Muscle layer of colon (tissue), 2 donors: ENCODE results near the gene LHB.
A peak's percentile ranks its signal among the peaks of the same experiment; 100 is the strongest.

ENCODE experiments used
- H3K27ac ChIP-seq: one replicate; pipeline ENCODE4 v1.7.0; 2013; ENCODE audit warnings: low read depth, mild to moderate bottlenecking, low read length, moderate library complexity
- H3K27me3 ChIP-seq, 2 donors: one replicate each; pipeline ENCODE4 v1.7.0; 2013; ENCODE audit warnings: low read length in 2 of 2, mild to moderate bottlenecking in 2 of 2; ENCODE audit not compliant: insufficient read depth in 2 of 2, control insufficient read depth in 1 of 2
- H3K36me3 ChIP-seq: one replicate; pipeline ENCODE4 v1.7.0; 2013; ENCODE audit warnings: mild to moderate bottlenecking, low read length; ENCODE audit not compliant: insufficient read depth
- H3K4me1 ChIP-seq: one replicate; pipeline ENCODE4 v1.7.0; 2013; ENCODE audit warnings: mild to moderate bottlenecking, low read length; ENCODE audit not compliant: insufficient read depth
- H3K4me3 ChIP-seq, 2 donors: one replicate each; pipeline ENCODE4 v1.7.0; 2013; ENCODE audit warnings: low read length in 2 of 2, low read depth in 1 of 2, mild to moderate bottlenecking in 1 of 2, moderate library complexity in 1 of 2
- H3K9ac ChIP-seq: one replicate; pipeline ENCODE4 v1.7.0; 2013; ENCODE audit warnings: low read length
- H3K9me3 ChIP-seq: one replicate; pipeline ENCODE4 v1.7.0; 2013; ENCODE audit warnings: mild to moderate bottlenecking, low read length
- donor health status: abdominal sarcoma.
- donor health status: Adenocarcinoma of cecum.

LHB gene

GRCh38 chr19:49004133-49004532 lies 12.8 kb downstream of the LHB start:
- H3K9me3 ChIP-seq: no peaks in the 10 kb centered on the region
- no peak overlapping the region for H3K4me3 ChIP-seq
- peaks cover 24% of the 10 kb centered on the region for H3K36me3 ChIP-seq
- no peaks in the 10 kb centered on the region for H3K4me1 ChIP-seq
- H3K27me3 ChIP-seq: no peaks in the 10 kb centered on the region
- no peak overlapping the region for H3K9ac ChIP-seq
- H3K27ac ChIP-seq: no peak overlapping the region

GRCh38 chr19:48999481-49000325 lies 17.2 kb downstream of the LHB start:
- Histone ChIP-seq H3K27ac (no peak overlapping the region), H3K4me1 (peaks cover 1% of the 10 kb centered on the region), H3K9me3 (no peaks in the 10 kb centered on the region), H3K4me3 (no peak overlapping the region), H3K27me3 (no peaks in the 10 kb centered on the region), H3K36me3 (peaks cover 7% of the 10 kb centered on the region), H3K9ac (no peak overlapping the region)

DNA sequence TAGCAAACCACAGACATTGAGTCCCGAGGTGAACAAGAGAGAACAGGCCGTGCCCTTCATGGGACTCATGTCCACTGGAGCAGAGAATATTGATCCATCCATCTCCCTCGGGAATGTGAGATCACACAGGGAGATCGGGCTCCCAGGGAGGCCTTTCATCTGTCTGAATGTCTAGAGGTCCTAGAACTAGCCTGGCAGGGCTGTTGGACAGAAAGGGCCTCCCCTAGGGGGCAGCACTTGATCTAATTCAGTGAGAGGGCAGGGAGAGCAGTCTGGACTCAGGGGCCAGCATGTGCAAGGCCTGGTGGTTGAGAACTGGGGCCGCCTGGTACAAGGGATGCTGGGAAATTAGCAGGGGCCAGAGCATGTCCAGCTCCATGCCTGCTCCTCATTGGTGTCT lies 18.9 kb downstream of the LHB start:
- Histone ChIP-seq H3K9me3 (no peaks in the 10 kb centered on the region), H3K36me3 (no peaks in the 10 kb centered on the region), H3K27me3 (no peaks in the 10 kb centered on the region), H3K9ac (no peak overlapping the region), H3K27ac (no peak overlapping the region), H3K4me1 (peaks cover 8% of the 10 kb centered on the region), H3K4me3 (no peak overlapping the region)

- no peaks in the 10 kb centered on the region for H3K27me3 ChIP-seq
- H3K36me3 ChIP-seq: no peaks in the 10 kb centered on the region
- H3K9ac ChIP-seq: peak overlapping the region; percentile 68
- peak overlapping the region; percentile 97 for H3K27ac ChIP-seq
- H3K9me3 ChIP-seq: no peaks in the 10 kb centered on the region
- H3K4me3 ChIP-seq: peak overlapping the region; percentile 65 to 98
- peaks cover 28% of the 10 kb centered on the region for H3K4me1 ChIP-seq
These were observed 22.9 kb downstream of the LHB start for GRCh38 chr19:48994035-48994386.

- Histone ChIP-seq H3K9ac (peak within 1 kb of the TSS; percentile 95), H3K4me3 (peak within 1 kb of the TSS; percentile 87 to 98), H3K4me1 (peaks cover 28% of the 10 kb centered on the region), H3K9me3 (no peaks in the 10 kb centered on the region), H3K27me3 (no peaks in the 10 kb centered on the region), H3K36me3 (peaks cover 6% of the 10 kb centered on the region), H3K27ac (peak within 1 kb of the TSS; percentile 97)
These were observed 23.5 kb downstream of the LHB start, which contains the start of the genes GYS1 and RUVBL2 for GRCh38 chr19:48993175-48994034. TSS of gene GYS1 (minus strand) at chr19:48993309. CDS start at chr19:48993112, 197 bp downstream. TSS of gene RUVBL2 (plus strand) at chr19:48993887. CDS start at chr19:48993912, 25 bp downstream.

GRCh38 chr19:48992581-48993174 lies 24.2 kb downstream of the LHB start:
- Histone ChIP-seq H3K4me3 (peak overlapping the region; percentile 87 to 98), H3K9ac (peak overlapping the region; percentile 95), H3K27ac (peak overlapping the region; percentile 97), H3K9me3 (no peaks in the 10 kb centered on the region), H3K4me1 (peaks cover 28% of the 10 kb centered on the region), H3K27me3 (no peaks in the 10 kb centered on the region), H3K36me3 (peaks cover 11% of the 10 kb centered on the region)

- peak overlapping the region; percentile 95 for H3K9ac ChIP-seq
- peaks cover 28% of the 10 kb centered on the region for H3K4me1 ChIP-seq
- H3K27me3 ChIP-seq: no peaks in the 10 kb centered on the region
- H3K36me3 ChIP-seq: peaks cover 11% of the 10 kb centered on the region
- no peaks in the 10 kb centered on the region for H3K9me3 ChIP-seq
- peak overlapping the region; percentile 97 for H3K27ac ChIP-seq
- H3K4me3 ChIP-seq: peak overlapping the region; percentile 87 to 98
These were observed 24.9 kb downstream of the LHB start for GRCh38 chr19:48991873-48992580.

- Histone ChIP-seq H3K27ac (peak overlapping the region; percentile 97), H3K4me1 (peaks cover 28% of the 10 kb centered on the region), H3K36me3 (peaks cover 11% of the 10 kb centered on the region), H3K9me3 (no peaks in the 10 kb centered on the region), H3K4me3 (no peak overlapping the region), H3K27me3 (no peaks in the 10 kb centered on the region), H3K9ac (no peak overlapping the region)
These were observed 25.8 kb downstream of the LHB start for GRCh38 chr19:48991011-48991609.

- no peak overlapping the region for H3K27ac ChIP-seq
- H3K4me3 ChIP-seq: no peak overlapping the region
- H3K9ac ChIP-seq: no peak overlapping the region
- H3K27me3 ChIP-seq: no peaks in the 10 kb centered on the region
- H3K9me3 ChIP-seq: no peaks in the 10 kb centered on the region
- peaks cover 12% of the 10 kb centered on the region for H3K36me3 ChIP-seq
- H3K4me1 ChIP-seq: peaks cover 28% of the 10 kb centered on the region
These were observed 26.5 kb downstream of the LHB start for GRCh38 chr19:48990400-48990799.

- Histone ChIP-seq H3K9ac (no peak overlapping the region), H3K36me3 (peaks cover 18% of the 10 kb centered on the region), H3K27ac (no peak overlapping the region)
These were observed 27.1 kb downstream of the LHB start for GRCh38 chr19:48989701-48990291.

More at GRCh38 chr19:48989701-48990291, 27.1 kb downstream of the LHB start:
- Histone ChIP-seq H3K4me3 (no peak overlapping the region), H3K4me1 (peaks cover 27% of the 10 kb centered on the region), H3K9me3 (no peaks in the 10 kb centered on the region), H3K27me3 (no peaks in the 10 kb centered on the region)
